ENCODE measurements around the gene LAIR1.

Gene LAIR1

GRCh38 chr19:54338521-54338920, 26.2 kb downstream of the LAIR1 start:
- no peak overlapping the region for H3K27ac ChIP-seq
- TF ChIP-seq ZFX (IDR thresholded peaks at IDR 0.05; ENCODE audit: borderline replicate concordance) (no peak), CTCF (IDR thresholded peaks at IDR 0.05) (no peak)

GRCh38 chr19:54337858-54338230, 26.9 kb downstream of the LAIR1 start:
- no peak for TF ChIP-seq ZFX (IDR thresholded peaks at IDR 0.05; ENCODE audit: borderline replicate concordance)
- TF ChIP-seq CTCF (IDR thresholded peaks at IDR 0.05), result no peak
- no peak overlapping the region for H3K27ac ChIP-seq

GRCh38 chr19:54336893-54337857, 27.6 kb downstream of the LAIR1 start:
- H3K27ac ChIP-seq, result no peak overlapping the region
- no peak for TF ChIP-seq CTCF (IDR thresholded peaks at IDR 0.05)
- TF ChIP-seq ZFX (IDR thresholded peaks at IDR 0.05; ENCODE audit: borderline replicate concordance), result no peak

- TF ChIP-seq CTCF (IDR thresholded peaks at IDR 0.05) (no peak), ZFX (IDR thresholded peaks at IDR 0.05; ENCODE audit: borderline replicate concordance) (no peak)
- no peak overlapping the region for H3K27ac ChIP-seq
These were observed 28.5 kb downstream of the LAIR1 start for GRCh38 chr19:54335979-54336892.

GRCh38 chr19:54335164-54335563, 29.6 kb downstream of the LAIR1 start:
- no peak overlapping the region for H3K27ac ChIP-seq
- TF ChIP-seq CTCF (IDR thresholded peaks at IDR 0.05), result no peak

- no peak overlapping the region for H3K27ac ChIP-seq
- TF ChIP-seq ZFX (IDR thresholded peaks at IDR 0.05; ENCODE audit: borderline replicate concordance) (no peak), CTCF (IDR thresholded peaks at IDR 0.05) (no peak)
These were observed 31.0 kb downstream of the LAIR1 start for GRCh38 chr19:54333586-54334298.
